GM19240 (cell line): ENCODE measurements around the gene KIF17.

Experiments
- DNase-seq: peaks from one replicate; pipeline ENCODE4 v3.0.0; 2011; ENCODE audit warnings: low spot score; ENCODE audit not compliant: insufficient read length

Gene KIF17

GRCh38 chr1:20711285-20712214 is 6.3 kb downstream of the KIF17 start:
- no peak for DNase-seq

DNA sequence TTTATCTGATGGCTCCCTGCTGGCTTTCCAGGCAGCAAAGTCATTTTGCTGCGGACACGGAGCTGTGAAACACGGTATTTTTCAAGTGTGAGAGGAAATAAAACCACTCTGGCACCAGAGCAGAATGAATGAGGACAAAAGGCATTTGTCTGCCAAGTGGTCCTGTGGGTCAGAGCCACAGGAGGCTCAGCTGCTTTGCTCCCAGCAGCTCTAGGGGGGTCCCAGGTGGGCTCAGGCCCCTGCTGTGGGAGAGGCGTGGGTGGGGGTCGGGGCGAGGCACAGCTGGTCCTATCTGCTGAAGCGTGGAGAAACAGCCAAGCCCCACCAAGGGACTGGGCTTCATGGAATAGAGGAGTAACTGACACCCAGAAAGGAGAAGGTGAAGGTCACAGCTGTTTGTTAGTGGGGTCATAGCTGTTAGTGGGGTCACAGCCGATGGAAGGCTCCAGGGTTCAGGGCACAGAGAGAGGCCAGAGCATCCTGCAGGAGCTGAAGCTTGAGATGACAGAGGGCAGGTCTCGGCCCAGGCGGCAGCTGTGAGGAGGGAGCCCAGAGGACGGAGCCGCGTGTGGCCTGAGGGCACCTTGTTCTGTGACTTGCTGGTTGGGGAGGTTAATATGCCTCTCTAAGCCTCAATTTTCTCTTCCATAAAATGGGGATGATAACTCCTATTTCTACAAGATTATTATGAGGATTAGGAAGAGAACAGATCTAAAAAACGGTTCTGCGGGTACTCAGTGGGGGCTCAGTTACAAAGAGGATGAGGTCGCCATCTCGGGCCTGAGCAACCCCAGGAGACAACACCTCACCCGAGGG is 7.1 kb downstream of the KIF17 start:
- DNase-seq = no peak

DNA sequence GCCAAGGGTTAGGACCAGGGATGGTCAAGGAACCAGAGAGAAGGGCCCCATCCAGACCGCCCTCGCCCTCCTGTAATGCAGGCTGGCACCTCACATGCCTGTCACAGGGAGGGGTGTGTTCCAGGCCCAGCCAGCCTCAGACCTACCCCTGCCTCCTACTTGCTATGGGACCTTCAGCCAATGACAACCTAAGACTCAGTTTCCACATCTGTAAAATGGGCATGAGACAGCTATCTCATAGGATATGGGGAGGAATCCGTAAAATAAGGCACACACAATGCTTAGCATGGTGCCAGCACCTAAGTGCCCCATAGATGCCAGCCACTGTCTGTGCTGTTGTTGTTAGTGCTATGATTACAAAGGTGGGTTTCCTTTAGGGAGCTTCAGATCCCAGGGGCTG is 7.9 kb downstream of the KIF17 start:
- no peak for DNase-seq

DNA sequence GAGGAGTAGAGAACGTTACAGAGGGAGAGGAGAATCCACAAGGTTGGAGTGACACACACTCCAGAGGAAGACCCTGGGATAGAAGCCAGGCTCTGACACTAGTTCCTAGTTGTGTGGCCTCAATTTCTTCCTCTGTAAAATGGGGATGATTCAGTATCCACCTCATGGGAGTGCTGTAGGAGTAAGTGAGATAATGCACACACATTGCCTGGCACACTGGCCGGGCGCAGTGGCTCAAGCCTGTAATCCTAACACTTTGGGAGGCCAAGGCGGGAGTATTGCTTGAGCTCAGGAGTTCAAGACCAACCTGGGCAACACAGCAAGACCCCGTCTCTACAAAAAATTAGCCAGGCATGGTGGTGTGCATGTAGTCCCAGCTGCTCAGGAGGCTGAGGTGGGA is 8.9 kb downstream of the KIF17 start:
- DNase-seq = no peak

- DNase-seq = no peak
Observed at GRCh38 chr1:20708057-20708456, 9.8 kb downstream of the KIF17 start.

DNA sequence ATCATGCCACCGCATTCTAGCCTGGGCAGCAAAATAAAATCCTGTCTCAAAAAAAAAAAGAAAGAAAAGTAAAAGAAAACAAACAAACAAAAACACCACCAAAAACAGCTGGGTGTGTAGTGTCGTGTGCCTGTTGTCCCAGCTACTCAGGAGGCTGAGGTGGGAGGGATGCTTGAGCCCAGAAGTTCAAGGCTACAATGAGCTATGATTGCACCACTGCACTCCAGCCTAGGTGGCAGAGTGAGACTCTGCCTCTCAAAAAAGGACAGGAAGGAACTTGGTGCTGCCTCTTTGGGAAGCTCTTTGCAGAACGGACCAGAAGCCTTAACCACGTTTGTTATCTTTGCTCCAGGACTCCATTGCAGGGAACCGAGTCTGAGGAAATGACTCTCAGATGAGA is 11.0 kb downstream of the KIF17 start:
- no peak for DNase-seq

DNA sequence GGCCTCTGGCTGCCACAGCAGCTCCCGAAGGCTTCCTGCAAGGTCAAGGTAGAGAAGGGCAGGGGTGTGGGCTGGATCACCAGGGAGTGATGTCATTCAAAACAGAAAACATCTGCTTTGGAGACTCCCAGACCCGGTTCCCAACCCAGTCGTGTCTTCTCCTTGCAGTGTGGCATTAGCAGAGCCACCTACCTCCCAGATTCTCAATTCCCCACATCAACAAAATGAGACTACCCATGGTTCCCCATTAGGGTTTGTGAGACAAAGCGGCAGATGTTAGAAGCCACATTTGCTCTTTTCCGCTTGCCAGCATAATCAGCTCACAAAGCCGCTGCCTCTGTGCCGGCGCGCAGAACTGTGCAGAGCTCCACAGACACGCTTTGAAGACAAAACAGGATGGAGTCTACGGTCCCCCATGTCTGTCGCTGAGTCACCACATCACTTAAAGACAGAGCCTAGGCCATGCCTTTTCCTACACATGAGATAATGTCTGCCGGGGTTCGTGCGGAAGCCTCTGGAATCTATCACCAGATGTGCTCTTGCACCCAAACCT is 12.5 kb downstream of the KIF17 start:
- no peak for DNase-seq

DNA sequence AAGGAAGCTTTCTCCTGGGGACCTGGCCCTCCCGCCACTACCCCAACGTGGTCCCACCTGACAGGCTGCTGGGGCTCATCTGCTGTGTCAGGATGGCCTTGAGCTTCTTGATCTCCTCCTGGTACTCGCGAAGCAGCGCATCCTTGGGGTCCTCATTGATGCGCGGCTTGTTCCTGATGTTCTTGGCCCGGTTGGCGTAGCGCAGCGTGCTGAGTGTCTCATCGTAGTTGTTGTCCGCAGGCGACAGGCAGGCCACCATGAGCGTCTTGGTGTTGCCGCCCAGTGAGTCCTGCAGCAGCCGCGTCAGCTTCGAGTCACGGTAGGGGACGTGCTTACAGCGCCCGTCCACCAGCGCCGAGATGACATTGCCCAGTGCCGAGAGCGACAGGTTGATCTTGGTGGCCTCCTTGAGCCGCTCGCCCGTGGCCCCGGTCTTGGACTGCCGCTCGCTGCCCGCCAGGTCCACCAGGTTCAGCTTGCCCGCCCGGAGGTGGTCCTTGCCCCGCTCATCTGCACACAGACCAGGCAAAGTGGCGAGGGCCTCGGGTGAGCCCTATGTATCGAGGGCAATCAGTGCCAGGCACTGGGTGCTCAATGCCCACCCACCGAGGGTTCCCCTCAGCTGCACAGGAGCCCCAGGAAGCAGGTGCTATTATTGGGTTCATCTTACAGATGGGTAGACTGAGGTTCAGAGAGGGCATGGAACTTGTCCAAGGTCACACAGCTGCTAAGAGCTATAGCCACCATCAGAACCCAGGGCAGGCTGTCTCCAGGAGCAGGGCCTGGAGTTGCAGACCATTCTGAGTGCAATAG is 13.2 kb downstream of the KIF17 start:
- no peak for DNase-seq

DNA sequence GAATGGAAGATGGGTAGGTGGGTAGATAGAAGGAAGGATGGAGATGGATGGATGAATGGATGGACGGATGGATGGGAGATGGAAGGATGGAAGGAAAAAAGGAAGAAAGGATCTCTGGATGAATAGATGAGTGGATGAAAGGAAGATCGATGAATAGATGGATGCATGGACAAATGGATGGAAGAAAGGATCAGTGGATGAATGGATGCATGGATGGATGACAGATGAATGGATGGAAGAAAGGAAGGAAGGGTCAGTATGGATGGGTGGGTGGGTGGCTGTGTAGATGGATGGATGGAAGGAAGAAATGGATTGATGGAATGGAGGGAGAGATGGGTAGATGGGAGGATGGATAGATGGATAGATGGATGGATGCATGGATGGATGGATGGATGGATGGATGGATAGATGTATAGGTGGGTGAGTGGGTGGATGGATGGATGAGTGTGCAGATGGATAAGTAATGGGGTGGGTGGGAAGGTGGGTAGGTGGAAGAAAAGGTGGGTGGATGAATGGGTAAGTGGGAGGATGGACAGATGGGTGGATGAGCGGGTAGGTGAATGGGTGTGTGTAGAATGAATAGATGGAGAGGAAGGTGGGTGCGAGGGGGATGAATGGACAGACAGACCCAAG is 14.6 kb downstream of the KIF17 start:
- no peak for DNase-seq

DNA sequence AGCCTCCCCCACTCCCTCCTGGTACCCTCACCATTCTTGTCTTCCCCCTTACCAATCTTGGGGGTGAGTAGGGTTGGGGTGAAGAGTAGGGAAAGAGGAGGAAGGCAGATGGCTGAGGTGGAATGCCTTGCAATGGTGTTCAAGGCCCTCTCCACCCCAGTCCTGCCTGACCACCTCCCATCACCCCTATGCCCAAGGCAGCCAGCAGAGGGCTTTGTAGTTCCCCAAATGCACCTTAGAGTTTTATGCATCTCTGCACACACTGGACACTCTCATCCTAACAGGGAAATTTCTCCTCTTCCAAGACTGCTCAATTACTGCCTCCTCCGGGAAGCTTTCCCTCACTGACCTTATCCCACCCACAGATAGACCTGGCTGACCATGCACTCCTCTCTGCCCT is 15.4 kb downstream of the KIF17 start:
- DNase-seq = no peak

- no peak for DNase-seq
Observed at GRCh38 chr1:20701847-20702246, 16.0 kb downstream of the KIF17 start.

DNA sequence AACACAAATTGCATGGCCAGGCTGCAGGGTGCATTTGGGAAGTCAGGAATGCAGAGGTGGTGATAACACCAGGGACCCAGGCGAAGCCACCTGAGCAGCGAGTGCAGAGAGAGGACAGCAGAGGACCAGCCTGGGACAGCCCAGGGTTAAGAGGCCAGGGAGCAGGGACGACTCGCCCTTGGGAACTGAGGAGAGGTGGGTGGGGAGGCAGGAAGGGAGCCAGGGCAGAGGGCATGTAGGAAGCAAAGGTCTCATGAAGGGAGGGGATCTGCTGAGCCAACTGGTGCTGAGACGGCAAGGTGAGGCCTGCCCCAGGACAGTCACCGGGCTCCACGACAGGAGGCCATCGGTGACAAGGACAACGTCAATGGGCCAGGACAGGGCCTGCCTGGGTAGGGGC is 16.4 kb downstream of the KIF17 start:
- no peak for DNase-seq

DNA sequence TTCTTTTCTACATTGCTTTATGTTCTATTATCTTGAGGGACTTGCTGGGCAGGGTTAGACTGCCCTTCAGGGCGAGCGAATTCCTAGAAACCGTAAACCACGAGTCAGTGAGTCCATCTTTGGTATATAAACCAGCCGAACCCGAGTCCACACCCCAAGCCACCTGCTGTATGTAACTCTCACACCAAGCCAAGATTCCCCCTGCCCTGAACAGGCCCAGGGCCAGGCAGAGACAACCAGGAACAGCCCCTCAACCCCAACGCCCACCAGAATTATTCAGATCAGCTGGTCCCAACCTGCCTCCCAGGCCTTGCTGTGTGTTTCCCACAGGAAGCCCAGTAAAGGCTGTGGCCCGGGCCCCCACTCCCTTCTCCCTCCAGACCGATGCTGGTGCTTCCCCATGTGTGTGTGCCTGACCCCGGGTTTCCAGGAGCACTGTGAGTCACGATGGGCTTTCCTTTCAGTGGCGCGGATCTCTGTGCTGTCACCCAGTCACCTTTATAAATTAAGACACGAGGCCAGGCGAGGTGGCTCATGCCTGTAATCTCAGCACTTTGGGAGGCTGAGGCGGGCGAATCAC is 17.1 kb downstream of the KIF17 start:
- DNase-seq = no peak

DNA sequence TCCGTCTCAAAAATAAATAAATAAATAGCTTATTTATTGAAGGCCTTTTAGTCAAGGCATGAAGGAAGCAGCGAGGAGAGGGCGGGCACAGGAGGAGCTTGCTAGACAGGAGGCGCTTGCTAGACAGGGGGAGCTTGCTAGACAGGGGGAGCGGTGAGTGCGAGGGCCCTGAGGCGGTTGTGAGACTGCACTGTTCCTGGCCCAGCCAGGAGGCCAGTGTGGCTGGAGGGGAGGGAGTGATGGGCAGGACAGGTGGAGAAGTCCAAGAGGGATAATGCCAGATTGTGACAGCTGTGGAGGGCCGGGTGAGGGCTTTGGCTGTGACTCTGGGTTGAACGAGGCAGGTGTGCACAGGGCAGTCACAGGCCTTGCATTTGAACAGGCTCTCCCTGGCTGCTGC is 18.2 kb downstream of the KIF17 start:
- DNase-seq = no peak

DNA sequence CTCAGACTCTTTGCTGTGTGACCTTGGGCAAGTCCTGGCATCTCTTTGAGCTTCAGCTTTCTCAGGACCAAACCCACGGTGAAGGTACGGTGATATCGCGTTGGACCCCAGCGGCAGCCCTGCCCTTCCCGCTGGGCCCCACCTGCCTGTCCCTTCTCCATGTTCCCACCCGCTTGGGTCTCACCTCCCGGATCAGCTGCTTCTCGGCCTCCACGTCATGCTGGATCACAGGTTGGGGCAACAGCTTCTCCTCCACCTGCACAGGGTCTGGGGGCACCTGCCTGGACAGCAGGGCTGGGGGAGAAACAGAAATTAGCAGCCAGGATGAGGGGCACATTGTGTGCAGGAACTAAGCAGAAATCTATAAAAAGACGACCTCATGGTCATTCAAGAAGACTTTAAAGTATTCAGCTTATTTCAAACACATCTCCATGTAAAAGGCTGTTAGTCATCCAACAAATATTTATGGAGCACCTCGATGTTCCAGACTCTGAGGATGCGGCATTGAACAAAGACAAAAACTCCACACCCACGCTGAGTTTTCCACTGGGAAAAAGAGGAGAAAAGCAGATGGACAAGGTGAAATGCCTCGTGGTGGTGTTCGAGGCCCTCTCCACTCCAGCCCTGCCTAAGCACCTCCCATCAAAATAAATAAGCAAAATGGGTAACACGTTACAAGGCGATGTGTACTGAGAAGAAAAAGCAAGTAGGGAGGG is 19.5 kb downstream of the KIF17 start:
- DNase-seq = no peak

DNA sequence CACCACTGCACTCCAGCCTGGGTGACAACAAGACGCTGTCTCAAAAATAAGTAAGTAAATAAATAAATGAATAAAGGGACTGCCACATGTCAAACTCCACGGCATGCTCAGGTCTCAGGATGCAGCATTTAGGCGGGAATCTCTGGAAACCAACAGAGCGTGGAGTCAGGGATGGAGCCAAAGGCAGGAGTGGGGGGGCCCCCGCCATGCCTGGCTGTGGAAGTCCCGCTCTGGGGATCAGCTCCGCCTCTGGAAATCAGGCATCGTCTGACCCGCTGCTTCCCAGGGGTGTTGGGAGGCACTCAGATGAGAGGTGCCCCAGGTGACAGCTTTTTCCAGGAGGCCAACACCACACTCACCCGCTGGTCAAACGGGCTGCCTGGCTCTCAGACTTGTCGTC is 20.2 kb downstream of the KIF17 start:
- no peak for DNase-seq

DNA sequence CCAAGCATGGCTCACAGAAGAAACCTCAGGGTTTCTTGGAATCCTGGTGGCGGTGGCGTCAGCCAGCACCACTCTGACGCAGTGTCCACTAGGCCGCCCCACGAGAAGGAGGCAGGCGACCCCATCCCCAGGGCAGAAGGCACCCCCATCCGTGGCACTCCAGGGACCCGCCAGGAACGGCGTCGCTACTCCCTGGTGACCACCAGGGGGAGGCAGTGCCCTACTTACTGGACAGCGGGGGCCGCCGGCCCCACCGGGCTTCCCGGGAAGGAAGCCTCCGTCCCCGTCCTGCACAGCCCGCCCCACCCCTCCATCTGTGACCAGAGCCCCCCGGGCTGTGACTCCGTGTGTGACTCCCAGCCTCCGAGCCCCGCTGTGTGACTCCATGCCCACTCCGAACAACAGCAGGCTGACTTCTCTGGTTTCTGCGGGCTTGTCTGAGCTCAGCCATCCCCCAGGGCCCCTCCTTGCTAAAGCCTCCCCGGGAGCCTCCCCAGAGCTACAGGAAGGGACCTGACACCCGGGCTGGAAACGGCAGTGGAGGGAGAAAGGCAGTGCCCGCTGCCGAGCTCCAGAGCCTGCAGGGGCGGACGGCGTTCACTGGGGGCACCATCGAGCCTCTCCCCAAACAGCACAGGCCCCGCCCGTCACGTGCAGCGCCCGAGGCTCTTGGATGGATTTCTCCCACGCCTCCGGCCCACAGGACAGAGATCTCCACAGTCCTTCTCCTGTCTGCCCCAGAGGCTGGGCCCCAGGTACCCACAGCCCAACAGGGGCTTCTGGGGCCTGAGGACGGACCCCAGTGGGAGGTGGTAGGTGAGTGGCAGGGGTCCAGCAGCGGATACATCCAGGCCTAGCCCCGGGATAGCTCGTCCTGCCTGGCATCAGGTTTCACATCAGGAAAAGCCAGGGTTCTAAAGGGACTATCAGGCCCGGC is 21.1 kb downstream of the KIF17 start:
- peak; percentile 93 for DNase-seq

- DNase-seq = no peak
Observed at GRCh38 chr1:20695515-20695914, 22.3 kb downstream of the KIF17 start.

GRCh38 chr1:20693623-20694022 is 24.2 kb downstream of the KIF17 start:
- no peak for DNase-seq
